ENCODE data around the gene PNPLA2.

- no peak for TF ChIP-seq CTCF (IDR thresholded peaks at IDR 0.05)
- no peak for TF ChIP-seq ZFX (IDR thresholded peaks at IDR 0.05; ENCODE audit: borderline replicate concordance)
Observed at GRCh38 chr11:868802-869201, 50.1 kb downstream of the PNPLA2 start.
